Measurements from ENCODE around the gene SETDB1.

SETDB1 gene

DNA sequence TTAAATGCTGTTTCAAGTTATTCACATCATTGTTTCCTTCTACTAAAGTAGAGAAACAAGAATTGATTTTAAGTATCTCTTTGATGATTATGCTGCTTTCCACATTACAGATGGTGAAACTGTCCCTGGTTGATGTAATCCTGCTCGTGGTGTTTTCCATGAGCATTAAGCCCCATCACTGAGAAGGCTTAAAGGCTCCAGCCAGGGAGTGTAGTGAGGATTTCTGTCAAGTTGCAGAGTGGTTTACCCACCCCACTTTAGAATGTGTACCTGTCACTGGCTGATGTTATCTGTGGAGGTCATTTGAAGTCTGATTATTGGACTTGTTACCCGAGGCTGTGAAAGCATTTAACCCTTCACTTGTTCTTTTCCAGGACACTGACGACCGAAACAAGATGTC lies 35.6 kb downstream of the SETDB1 start:
- TF ChIP-seq, protein P1, sequence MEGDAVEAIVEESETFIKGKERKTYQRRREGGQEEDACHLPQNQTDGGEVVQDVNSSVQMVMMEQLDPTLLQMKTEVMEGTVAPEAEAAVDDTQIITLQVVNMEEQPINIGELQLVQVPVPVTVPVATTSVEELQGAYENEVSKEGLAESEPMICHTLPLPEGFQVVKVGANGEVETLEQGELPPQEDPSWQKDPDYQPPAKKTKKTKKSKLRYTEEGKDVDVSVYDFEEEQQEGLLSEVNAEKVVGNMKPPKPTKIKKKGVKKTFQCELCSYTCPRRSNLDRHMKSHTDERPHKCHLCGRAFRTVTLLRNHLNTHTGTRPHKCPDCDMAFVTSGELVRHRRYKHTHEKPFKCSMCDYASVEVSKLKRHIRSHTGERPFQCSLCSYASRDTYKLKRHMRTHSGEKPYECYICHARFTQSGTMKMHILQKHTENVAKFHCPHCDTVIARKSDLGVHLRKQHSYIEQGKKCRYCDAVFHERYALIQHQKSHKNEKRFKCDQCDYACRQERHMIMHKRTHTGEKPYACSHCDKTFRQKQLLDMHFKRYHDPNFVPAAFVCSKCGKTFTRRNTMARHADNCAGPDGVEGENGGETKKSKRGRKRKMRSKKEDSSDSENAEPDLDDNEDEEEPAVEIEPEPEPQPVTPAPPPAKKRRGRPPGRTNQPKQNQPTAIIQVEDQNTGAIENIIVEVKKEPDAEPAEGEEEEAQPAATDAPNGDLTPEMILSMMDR (IDR thresholded peaks at IDR 0.05; ENCODE audit: low read depth, low read length, missing control alignments), result no peak
- H3K4me3 ChIP-seq (ENCODE audit: low read depth, low read length), result no peak overlapping the region
- no peak for DNase-seq (ENCODE audit: low read depth)

DNA sequence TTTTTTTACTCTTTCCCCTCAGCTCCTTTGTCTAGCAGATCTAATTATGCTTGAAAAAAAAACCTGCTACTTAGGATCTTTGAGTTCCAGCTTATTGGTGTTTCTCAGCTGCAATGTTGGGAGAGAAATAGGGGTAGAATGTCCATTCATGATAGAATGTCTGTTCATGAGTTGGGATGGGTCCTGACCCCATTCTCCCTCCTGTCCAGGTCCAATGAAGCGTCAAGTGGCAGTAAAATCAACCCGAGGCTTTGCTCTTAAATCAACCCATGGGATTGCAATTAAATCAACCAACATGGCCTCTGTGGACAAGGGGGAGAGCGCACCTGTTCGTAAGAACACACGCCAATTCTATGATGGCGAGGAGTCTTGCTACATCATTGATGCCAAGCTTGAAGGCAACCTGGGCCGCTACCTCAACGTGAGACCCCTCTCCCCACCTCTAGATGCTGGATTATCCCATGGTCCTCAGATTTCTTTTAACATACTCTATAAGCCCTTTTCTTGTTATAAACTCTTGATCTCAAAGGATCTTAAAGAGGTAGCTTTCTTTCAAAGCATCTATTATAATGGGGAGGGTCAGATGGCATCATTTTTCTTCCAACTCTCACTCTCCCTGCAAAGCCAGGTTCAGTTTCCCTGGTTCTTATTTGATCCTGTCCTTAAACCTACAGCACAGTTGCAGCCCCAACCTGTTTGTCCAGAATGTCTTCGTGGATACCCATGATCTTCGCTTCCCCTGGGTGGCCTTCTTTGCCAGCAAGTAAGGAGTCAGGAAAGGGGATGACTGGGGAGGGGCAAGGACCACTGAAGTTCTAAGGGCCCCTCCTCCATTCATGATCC lies 37.4 kb downstream of the SETDB1 start:
- no peak overlapping the region for H3K4me3 ChIP-seq (ENCODE audit: low read depth, low read length)
- TF ChIP-seq, protein P1 (IDR thresholded peaks at IDR 0.05; ENCODE audit: low read depth, low read length, missing control alignments), result no peak
- DNase-seq (ENCODE audit: low read depth), result no peak

DNA sequence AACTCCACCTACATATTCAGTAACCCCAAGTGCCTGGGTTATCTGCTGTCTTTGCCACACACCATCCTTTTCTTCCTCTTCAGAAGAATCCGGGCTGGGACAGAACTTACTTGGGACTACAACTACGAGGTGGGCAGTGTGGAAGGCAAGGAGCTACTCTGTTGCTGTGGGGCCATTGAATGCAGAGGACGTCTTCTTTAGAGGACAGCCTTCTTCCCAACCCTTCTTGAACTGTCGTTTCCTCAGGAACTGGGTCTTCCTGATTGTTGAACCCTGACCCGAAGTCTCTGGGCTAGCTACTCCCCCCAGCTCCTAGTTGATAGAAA lies 38.0 kb downstream of the SETDB1 start:
- no peak overlapping the region for H3K4me3 ChIP-seq (ENCODE audit: low read depth, low read length)
- TF ChIP-seq, protein P1 (IDR thresholded peaks at IDR 0.05; ENCODE audit: low read depth, low read length, missing control alignments), result no peak
- DNase-seq (ENCODE audit: low read depth), result no peak

DNA sequence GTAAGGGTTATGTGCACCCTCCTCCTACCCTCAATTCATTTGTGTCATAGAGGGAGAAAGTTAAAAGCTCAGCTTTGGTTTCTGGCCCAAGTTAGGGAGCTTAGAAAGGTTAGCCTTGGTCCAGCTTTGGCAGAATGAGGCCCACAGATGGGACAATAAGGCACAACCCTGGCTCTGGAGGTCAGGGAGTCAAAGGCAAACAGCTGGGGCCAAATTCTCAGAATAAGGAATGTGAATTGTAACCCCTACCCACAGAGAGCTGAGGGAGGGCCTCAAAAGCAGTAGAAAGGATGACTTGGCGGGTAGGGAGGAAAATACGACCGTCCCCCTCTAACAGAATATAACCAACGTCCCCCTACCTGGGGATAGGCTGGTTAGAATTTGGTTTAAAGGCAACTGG lies 39.4 kb downstream of the SETDB1 start:
- H3K4me3 ChIP-seq (ENCODE audit: low read depth, low read length), result no peak overlapping the region
- TF ChIP-seq, protein P1 (IDR thresholded peaks at IDR 0.05; ENCODE audit: low read depth, low read length, missing control alignments), result no peak
- DNase-seq (ENCODE audit: low read depth), result no peak

DNA sequence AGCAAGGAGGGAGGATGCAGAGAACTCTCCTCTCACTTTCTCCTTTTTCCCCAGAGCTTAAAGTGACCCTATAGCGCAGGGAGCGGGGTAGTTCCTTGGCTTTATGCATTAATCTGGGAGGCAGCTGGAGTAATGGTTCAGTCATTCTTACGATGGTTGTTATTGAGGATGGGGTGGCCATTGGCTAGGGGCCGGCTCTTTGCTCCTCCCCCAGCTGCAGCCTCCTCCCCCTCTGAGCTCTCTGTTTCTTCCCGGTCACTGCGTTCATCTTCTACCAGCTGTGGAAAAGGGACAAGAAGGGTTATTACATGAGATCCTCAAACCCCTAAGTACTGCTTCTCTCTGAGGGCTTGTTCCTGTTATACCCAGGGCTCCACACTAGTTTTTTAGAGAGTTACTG lies 39.8 kb downstream of the SETDB1 start:
- TF ChIP-seq, protein P1 (IDR thresholded peaks at IDR 0.05; ENCODE audit: low read depth, low read length, missing control alignments), result no peak
- no peak overlapping the region for H3K4me3 ChIP-seq (ENCODE audit: low read depth, low read length)
- DNase-seq (ENCODE audit: low read depth), result no peak

DNA sequence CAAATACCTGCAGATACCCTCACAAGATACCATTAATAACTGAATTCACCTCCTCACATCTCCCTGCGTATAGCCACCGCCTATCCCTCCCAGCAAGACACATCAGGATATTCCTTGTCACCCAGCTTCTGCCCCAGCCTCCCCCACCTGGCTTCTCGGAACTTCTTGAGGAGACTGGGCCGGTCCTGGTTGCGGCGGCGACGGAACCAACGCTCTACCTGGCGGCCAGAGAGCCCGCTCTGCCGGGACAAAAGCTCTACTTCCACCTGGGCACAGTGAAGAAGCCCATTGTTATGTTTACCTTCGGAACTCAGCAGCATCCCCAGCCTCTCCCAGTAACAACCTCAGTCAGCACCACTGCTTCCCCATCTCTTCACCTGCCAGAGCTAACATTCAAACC lies 41.8 kb downstream of the SETDB1 start:
- TF ChIP-seq, protein P1 (IDR thresholded peaks at IDR 0.05; ENCODE audit: low read depth, low read length, missing control alignments), result no peak
- no peak for DNase-seq (ENCODE audit: low read depth)
- H3K4me3 ChIP-seq (ENCODE audit: low read depth, low read length), result no peak overlapping the region

DNA sequence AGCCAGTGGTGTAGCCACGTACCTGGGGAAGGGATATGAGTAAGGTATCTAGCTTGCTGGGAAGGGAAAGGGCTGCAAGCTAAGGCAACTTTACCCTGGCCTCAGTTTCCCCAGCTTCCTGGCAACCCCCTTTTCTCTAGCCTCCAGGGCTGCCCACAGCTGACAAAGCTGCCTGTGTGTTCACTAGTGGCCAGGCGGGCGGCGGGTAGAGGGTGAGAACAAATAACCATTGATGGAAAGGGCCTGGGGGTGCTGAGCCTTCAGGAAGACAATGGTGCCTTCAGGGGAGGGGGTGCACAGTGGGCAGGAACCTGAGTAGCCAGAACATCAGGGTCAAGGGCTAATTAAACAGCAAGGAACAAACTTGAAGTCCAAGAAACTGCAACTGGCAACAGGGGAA lies 42.3 kb downstream of the SETDB1 start:
- TF ChIP-seq, protein P1 (IDR thresholded peaks at IDR 0.05; ENCODE audit: low read depth, low read length, missing control alignments), result no peak
- H3K4me3 ChIP-seq (ENCODE audit: low read depth, low read length), result no peak overlapping the region
- DNase-seq (ENCODE audit: low read depth), result no peak
